ENCODE data around the gene ABCA10.

GRCh38 chr17:69213059-69213813 is 15.4 kb downstream of the ABCA10 start:
- TF ChIP-seq, protein P1, sequence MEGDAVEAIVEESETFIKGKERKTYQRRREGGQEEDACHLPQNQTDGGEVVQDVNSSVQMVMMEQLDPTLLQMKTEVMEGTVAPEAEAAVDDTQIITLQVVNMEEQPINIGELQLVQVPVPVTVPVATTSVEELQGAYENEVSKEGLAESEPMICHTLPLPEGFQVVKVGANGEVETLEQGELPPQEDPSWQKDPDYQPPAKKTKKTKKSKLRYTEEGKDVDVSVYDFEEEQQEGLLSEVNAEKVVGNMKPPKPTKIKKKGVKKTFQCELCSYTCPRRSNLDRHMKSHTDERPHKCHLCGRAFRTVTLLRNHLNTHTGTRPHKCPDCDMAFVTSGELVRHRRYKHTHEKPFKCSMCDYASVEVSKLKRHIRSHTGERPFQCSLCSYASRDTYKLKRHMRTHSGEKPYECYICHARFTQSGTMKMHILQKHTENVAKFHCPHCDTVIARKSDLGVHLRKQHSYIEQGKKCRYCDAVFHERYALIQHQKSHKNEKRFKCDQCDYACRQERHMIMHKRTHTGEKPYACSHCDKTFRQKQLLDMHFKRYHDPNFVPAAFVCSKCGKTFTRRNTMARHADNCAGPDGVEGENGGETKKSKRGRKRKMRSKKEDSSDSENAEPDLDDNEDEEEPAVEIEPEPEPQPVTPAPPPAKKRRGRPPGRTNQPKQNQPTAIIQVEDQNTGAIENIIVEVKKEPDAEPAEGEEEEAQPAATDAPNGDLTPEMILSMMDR (IDR thresholded peaks at IDR 0.05): no peak
- TF ChIP-seq RFX5 (IDR thresholded peaks at IDR 0.05) (no peak), SREBF2 (IDR thresholded peaks at IDR 0.05) (no peak), NFE2L2 (conservative IDR thresholded peaks at IDR 0.05; ENCODE audit: low read length) (no peak)
